Trophoblast cell (in vitro differentiated cells and primary cell): Measurements from ENCODE around the gene CER1.
A peak's percentile ranks its signal among the peaks of the same experiment; 100 is the strongest.

Experiments
- DNase-seq, 2 donors: peaks; one replicate each; pipeline ENCODE4 v3.0.0-alpha.2; 2016
- H2AFZ ChIP-seq: 2 replicates; pipeline ENCODE4 v1.6.1; 2013; ENCODE audit warnings: low read length, moderate library complexity, mild to moderate bottlenecking; ENCODE audit not compliant: insufficient read depth, poor library complexity
- H2AK5ac ChIP-seq: 2 replicates; pipeline ENCODE4 v1.6.1; 2013; ENCODE audit warnings: mild to moderate bottlenecking, low read length
- H2BK120ac ChIP-seq: 2 replicates; pipeline ENCODE4 v1.6.1; 2013; ENCODE audit warnings: low read length, mild to moderate bottlenecking, moderate library complexity; ENCODE audit not compliant: insufficient read depth, poor library complexity
- H2BK12ac ChIP-seq: 2 replicates; pipeline ENCODE4 v1.6.1; 2013; ENCODE audit warnings: mild to moderate bottlenecking, low read length, moderate library complexity
- H2BK5ac ChIP-seq: 2 replicates; pipeline ENCODE4 v1.6.1; 2013; ENCODE audit warnings: low read length, low read depth, moderate library complexity, mild to moderate bottlenecking; ENCODE audit not compliant: poor library complexity
- H3K14ac ChIP-seq: 2 replicates; pipeline ENCODE4 v1.6.1; 2013; ENCODE audit warnings: mild to moderate bottlenecking, low read length
- H3K18ac ChIP-seq: 2 replicates; pipeline ENCODE4 v1.6.1; 2013; ENCODE audit warnings: mild to moderate bottlenecking, low read length
- H3K23ac ChIP-seq: 2 replicates; pipeline ENCODE4 v1.6.1; 2013; ENCODE audit warnings: low read length
- H3K27ac ChIP-seq: 2 replicates; pipeline ENCODE4 v1.5.1; 2013; ENCODE audit warnings: low read depth, mild to moderate bottlenecking, inconsistent platforms, low read length, moderate library complexity
- H3K27me3 ChIP-seq: 2 replicates; pipeline ENCODE4 v1.6.1; 2013; ENCODE audit warnings: inconsistent platforms, mild to moderate bottlenecking, low read length, moderate library complexity; ENCODE audit not compliant: insufficient read depth
- H3K36me3 ChIP-seq, 2 experiments: 1 replicate in 1 of 2; 2 replicates in 1 of 2; pipeline ENCODE4 v1.6.1; 2013; ENCODE audit warnings: low read length in 2 of 2, mild to moderate bottlenecking in 2 of 2, moderate library complexity in 1 of 2; ENCODE audit not compliant: insufficient read depth in 2 of 2, control insufficient read depth in 1 of 2
- H3K4ac ChIP-seq: 2 replicates; pipeline ENCODE4 v1.6.1; 2013; ENCODE audit warnings: low read depth, mild to moderate bottlenecking, low read length, moderate library complexity
- H3K4me1 ChIP-seq, 2 experiments: 1 replicate in 1 of 2; 2 replicates in 1 of 2; pipeline ENCODE4 v1.6.1; 2013; ENCODE audit warnings: low read length in 2 of 2, mild to moderate bottlenecking in 2 of 2, moderate library complexity in 1 of 2; ENCODE audit not compliant: insufficient read depth in 2 of 2, control insufficient read depth in 1 of 2
- H3K4me2 ChIP-seq: 2 replicates; pipeline ENCODE4 v1.6.1; 2013; ENCODE audit warnings: inconsistent platforms, mild to moderate bottlenecking, low read length, moderate library complexity
- H3K4me3 ChIP-seq: 2 replicates; pipeline ENCODE4 v1.5.1; 2013; ENCODE audit warnings: mild to moderate bottlenecking, low read depth, low read length, inconsistent platforms
- H3K79me1 ChIP-seq: one replicate; pipeline ENCODE4 v1.6.1; 2013; ENCODE audit warnings: low read length
- H3K79me2 ChIP-seq: 2 replicates; pipeline ENCODE4 v1.6.1; 2013; ENCODE audit warnings: low read length, mild to moderate bottlenecking; ENCODE audit not compliant: control insufficient read depth, insufficient read depth, poor library complexity
- H3K9ac ChIP-seq: 2 replicates; pipeline ENCODE4 v1.6.1; 2013; ENCODE audit warnings: mild to moderate bottlenecking, low read length
- H3K9me3 ChIP-seq: 2 replicates; pipeline ENCODE4 v1.6.1; 2013; ENCODE audit warnings: low read depth, mild to moderate bottlenecking, control low read depth, inconsistent platforms, low read length; ENCODE audit not compliant: insufficient read depth
- H4K12ac ChIP-seq: 2 replicates; pipeline ENCODE4 v1.6.1; 2013; ENCODE audit warnings: low read depth, mild to moderate bottlenecking, low read length, moderate library complexity
- H4K8ac ChIP-seq: 2 replicates; pipeline ENCODE4 v1.6.1; 2013; ENCODE audit warnings: low read depth, mild to moderate bottlenecking, low read length, moderate library complexity
- H4K91ac ChIP-seq: one replicate; pipeline ENCODE4 v1.6.1; 2013; ENCODE audit warnings: low read depth, mild to moderate bottlenecking, low read length, moderate library complexity
- WGBS: extraction: QIAGEN DNeasy Blood & Tissue Kit; methylation state at CpG from one replicate; pipeline ENCODE4 v1.1.7; 2013; ENCODE audit warnings: missing lambda C conversion rate; ENCODE audit not compliant: insufficient read length, insufficient coverage; ENCODE audit errors: extremely low coverage; 5-methylcytosine and 5-hydroxymethylcytosine counted together

Gene CER1

GRCh38 chr9:14748373-14748772 is 25.8 kb upstream of the CER1 start:
- no peak overlapping the region for H3K23ac ChIP-seq

GRCh38 chr9:14747111-14747510 is 24.6 kb upstream of the CER1 start:
- no peak overlapping the region for H2AFZ ChIP-seq
- H3K36me3 ChIP-seq, result peaks cover 8 to 21% of the 10 kb centered on the region in 2 experiments
- H4K8ac ChIP-seq, result no peak overlapping the region
- no peak overlapping the region for H2BK5ac ChIP-seq
- no peak overlapping the region for H2BK12ac ChIP-seq
- peak overlapping the region; percentile 14 for H3K4me2 ChIP-seq
- H3K23ac ChIP-seq, result no peak overlapping the region
- peaks cover 2 to 7% of the 10 kb centered on the region in 2 experiments for H3K4me1 ChIP-seq
- peak overlapping the region; percentile 30 for H3K27ac ChIP-seq
- no peak overlapping the region for H4K12ac ChIP-seq
- no peak overlapping the region for H3K18ac ChIP-seq
- peak; percentile 58 to 72 for DNase-seq
- no peaks in the 10 kb centered on the region for H3K27me3 ChIP-seq
- no peak overlapping the region for H3K4ac ChIP-seq
- no peaks in the 10 kb centered on the region for H3K79me2 ChIP-seq
- no peaks in the 10 kb centered on the region for H3K79me1 ChIP-seq
- H4K91ac ChIP-seq, result no peak overlapping the region
- H3K9ac ChIP-seq, result no peak overlapping the region
- H2AK5ac ChIP-seq, result no peak overlapping the region
- H3K4me3 ChIP-seq, result no peak overlapping the region
- H3K14ac ChIP-seq, result no peak overlapping the region
- no peaks in the 10 kb centered on the region for H3K9me3 ChIP-seq
- H2BK120ac ChIP-seq, result peak overlapping the region; percentile 11

More at GRCh38 chr9:14748373-14748772, 25.8 kb upstream of the CER1 start:
- no peak overlapping the region for H3K9ac ChIP-seq
- no peak overlapping the region for H3K18ac ChIP-seq
- H3K4me3 ChIP-seq, result no peak overlapping the region
- no peak for DNase-seq
- H3K27ac ChIP-seq, result no peak overlapping the region
- H4K91ac ChIP-seq, result no peak overlapping the region
- H4K12ac ChIP-seq, result no peak overlapping the region
- no peaks in the 10 kb centered on the region for H3K79me1 ChIP-seq
- H2AK5ac ChIP-seq, result no peak overlapping the region
- H3K4me2 ChIP-seq, result no peak overlapping the region
- H2BK120ac ChIP-seq, result no peak overlapping the region
- no CpG with 5 or more reads among the region's 3 CpGs for WGBS
- H3K27me3 ChIP-seq, result no peaks in the 10 kb centered on the region
- H2AFZ ChIP-seq, result no peak overlapping the region
- no peak overlapping the region for H2BK5ac ChIP-seq
- H3K4me1 ChIP-seq, result peaks cover 2 to 7% of the 10 kb centered on the region in 2 experiments
- H3K14ac ChIP-seq, result no peak overlapping the region
- no peak overlapping the region for H4K8ac ChIP-seq
- no peaks in the 10 kb centered on the region for H3K79me2 ChIP-seq
- H3K4ac ChIP-seq, result no peak overlapping the region
- H2BK12ac ChIP-seq, result no peak overlapping the region
- H3K9me3 ChIP-seq, result no peaks in the 10 kb centered on the region
- peaks cover 9 to 23% of the 10 kb centered on the region in 2 experiments for H3K36me3 ChIP-seq

GRCh38 chr9:14746626-14747025 is 24.1 kb upstream of the CER1 start:
- no peak overlapping the region for H3K4me3 ChIP-seq
- H2BK12ac ChIP-seq, result no peak overlapping the region
- H3K27me3 ChIP-seq, result no peaks in the 10 kb centered on the region
- no peak overlapping the region for H2AK5ac ChIP-seq
- no peak overlapping the region for H2AFZ ChIP-seq
- peaks cover 8 to 21% of the 10 kb centered on the region in 2 experiments for H3K36me3 ChIP-seq
- no peaks in the 10 kb centered on the region for H3K79me2 ChIP-seq
- peaks cover 2 to 7% of the 10 kb centered on the region in 2 experiments for H3K4me1 ChIP-seq
- no peak for DNase-seq
- H2BK5ac ChIP-seq, result no peak overlapping the region
- H3K9me3 ChIP-seq, result no peaks in the 10 kb centered on the region
- H4K91ac ChIP-seq, result no peak overlapping the region
- peak overlapping the region; percentile 14 for H3K4me2 ChIP-seq
- no CpG with 5 or more reads among the region's 3 CpGs for WGBS
- peak overlapping the region; percentile 30 for H3K27ac ChIP-seq
- H3K14ac ChIP-seq, result no peak overlapping the region
- H3K18ac ChIP-seq, result no peak overlapping the region
- H2BK120ac ChIP-seq, result peak overlapping the region; percentile 11
- no peak overlapping the region for H3K4ac ChIP-seq
- H3K79me1 ChIP-seq, result no peaks in the 10 kb centered on the region
- no peak overlapping the region for H4K8ac ChIP-seq
- no peak overlapping the region for H3K9ac ChIP-seq
- no peak overlapping the region for H3K23ac ChIP-seq
- H4K12ac ChIP-seq, result no peak overlapping the region

DNA sequence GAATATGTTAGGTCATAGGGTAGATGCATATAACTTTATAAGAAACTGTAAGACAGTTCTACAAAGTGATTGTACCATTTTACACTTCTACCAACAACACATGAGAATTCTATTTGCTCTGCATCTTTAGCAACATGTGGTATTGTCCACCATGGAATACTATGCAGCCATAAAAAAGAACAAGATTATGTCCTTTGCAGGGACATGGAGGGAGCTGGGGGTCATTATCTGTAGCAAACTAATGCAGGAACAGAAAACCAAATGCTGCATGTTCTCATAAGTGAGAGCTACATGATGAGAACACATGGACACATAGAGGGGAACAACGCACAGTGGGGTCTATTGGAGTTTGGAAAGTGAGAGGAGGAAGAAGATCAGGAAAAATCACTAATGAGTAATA is 22.2 kb upstream of the CER1 start:
- Histone ChIP-seq H3K9ac (no peak overlapping the region), H3K36me3 (peaks cover 6 to 17% of the 10 kb centered on the region in 2 experiments), H3K23ac (no peak overlapping the region), H3K4me3 (no peak overlapping the region), H2BK120ac (no peak overlapping the region), H3K4ac (no peak overlapping the region), H3K14ac (no peak overlapping the region), H3K9me3 (no peaks in the 10 kb centered on the region), H2BK5ac (no peak overlapping the region), H2BK12ac (no peak overlapping the region), H3K4me2 (no peak overlapping the region), H3K79me1 (no peaks in the 10 kb centered on the region), H3K79me2 (no peaks in the 10 kb centered on the region), H3K27me3 (no peaks in the 10 kb centered on the region), H4K8ac (no peak overlapping the region), H3K18ac (no peak overlapping the region), H4K12ac (no peak overlapping the region), H4K91ac (no peak overlapping the region), H3K27ac (no peak overlapping the region), H2AFZ (no peak overlapping the region), H3K4me1 (peaks cover 2 to 7% of the 10 kb centered on the region in 2 experiments), H2AK5ac (no peak overlapping the region)
- DNase-seq, result no peak
- WGBS, result no CpG with 5 or more reads among the region's 1 CpG
